KMS-11 (cell line): ENCODE results near the gene CD8B.

Experiments
- H2AFZ ChIP-seq: fragments of 200-600 bp; sonication (generic); 2 replicates; pipeline ENCODE4 v1.6.1; 2016; ENCODE audit warnings: antibody characterized with exemption, mixed run types, low read depth
- H3K27ac ChIP-seq: fragments of 200-600 bp; sonication (generic); 2 replicates; pipeline ENCODE4 v1.6.1; 2016; ENCODE audit warnings: mild to moderate bottlenecking, mixed run types
- H3K27me3 ChIP-seq: fragments of 200-600 bp; sonication (generic); 2 replicates; pipeline ENCODE4 v1.6.1; 2017; ENCODE audit warnings: mild to moderate bottlenecking, low read depth, mixed run types, moderate library complexity; ENCODE audit not compliant: insufficient read depth
- H3K36me3 ChIP-seq: fragments of 200-600 bp; sonication (generic); 2 replicates; pipeline ENCODE4 v1.6.1; 2017; ENCODE audit warnings: mild to moderate bottlenecking, mixed run types; ENCODE audit not compliant: insufficient read depth
- H3K4me1 ChIP-seq: fragments of 200-600 bp; sonication (generic); 2 replicates; pipeline ENCODE4 v1.6.1; 2016; ENCODE audit warnings: mild to moderate bottlenecking, low read depth, mixed run types; ENCODE audit not compliant: poor library complexity, severe bottlenecking
- H3K4me2 ChIP-seq: fragments of 200-600 bp; sonication (generic); 2 replicates; pipeline ENCODE4 v1.7.0; 2016; ENCODE audit warnings: mild to moderate bottlenecking, mixed run types
- H3K4me3 ChIP-seq: fragments of 200-600 bp; sonication (generic); IDR thresholded peaks from 2 replicates; pipeline ENCODE4 v1.6.1; 2017; ENCODE audit warnings: low read depth, low read length, mixed read lengths; ENCODE audit not compliant: insufficient read depth
- H3K79me2 ChIP-seq: fragments of 200-600 bp; sonication (generic); 2 replicates; pipeline ENCODE4 v1.6.1; 2016; ENCODE audit warnings: low read depth, mixed run types; ENCODE audit not compliant: insufficient read depth
- H3K9ac ChIP-seq: fragments of 200-600 bp; sonication (generic); 2 replicates; pipeline ENCODE4 v1.6.1; 2016; ENCODE audit warnings: mild to moderate bottlenecking, mixed run types
- H4K20me1 ChIP-seq: fragments of 200-600 bp; sonication (generic); 2 replicates; pipeline ENCODE4 v1.6.1; 2016; ENCODE audit warnings: mild to moderate bottlenecking, mixed run types; ENCODE audit not compliant: insufficient read depth
- TF ChIP-seq, protein P1 (sequence below): fragments of 200-600 bp; sonication (generic); conservative IDR thresholded peaks from 2 replicates; pipeline ENCODE4 v1.6.1; 2017; ENCODE audit warnings: low read depth, mild to moderate bottlenecking, antibody characterized with exemption, low read length, moderate library complexity, mixed read lengths

The CD8B gene

DNA sequence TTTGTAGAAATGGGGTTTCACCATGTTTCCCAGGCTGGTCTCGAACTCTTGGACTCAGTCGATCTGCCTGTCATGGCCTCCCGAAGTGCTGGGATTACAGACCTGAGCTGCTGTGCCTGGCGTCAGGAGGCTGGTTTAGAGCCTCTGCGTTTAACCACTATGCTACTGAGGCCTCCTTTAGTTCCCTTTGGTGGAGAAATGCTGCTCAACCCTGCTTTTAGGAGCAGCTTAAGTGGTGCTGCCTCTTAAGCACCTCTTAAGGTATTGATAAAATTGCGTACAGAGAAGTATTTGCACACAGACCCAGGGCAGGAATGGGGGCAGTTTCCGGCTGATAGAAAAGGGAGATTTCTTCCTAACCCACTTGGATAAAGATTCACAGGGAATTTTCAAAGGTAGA lies 78.9 kb downstream of the CD8B start:
- no peak overlapping the region for H2AFZ ChIP-seq
- H3K79me2 ChIP-seq: no peaks in the 10 kb centered on the region
- H4K20me1 ChIP-seq: no peaks in the 10 kb centered on the region
- no peaks in the 10 kb centered on the region for H3K27me3 ChIP-seq
- H3K4me3 ChIP-seq: no peak overlapping the region
- H3K9ac ChIP-seq: no peak overlapping the region
- no peaks in the 10 kb centered on the region for H3K36me3 ChIP-seq
- no peaks in the 10 kb centered on the region for H3K4me1 ChIP-seq
- no peak overlapping the region for H3K27ac ChIP-seq
- TF ChIP-seq, protein P1, sequence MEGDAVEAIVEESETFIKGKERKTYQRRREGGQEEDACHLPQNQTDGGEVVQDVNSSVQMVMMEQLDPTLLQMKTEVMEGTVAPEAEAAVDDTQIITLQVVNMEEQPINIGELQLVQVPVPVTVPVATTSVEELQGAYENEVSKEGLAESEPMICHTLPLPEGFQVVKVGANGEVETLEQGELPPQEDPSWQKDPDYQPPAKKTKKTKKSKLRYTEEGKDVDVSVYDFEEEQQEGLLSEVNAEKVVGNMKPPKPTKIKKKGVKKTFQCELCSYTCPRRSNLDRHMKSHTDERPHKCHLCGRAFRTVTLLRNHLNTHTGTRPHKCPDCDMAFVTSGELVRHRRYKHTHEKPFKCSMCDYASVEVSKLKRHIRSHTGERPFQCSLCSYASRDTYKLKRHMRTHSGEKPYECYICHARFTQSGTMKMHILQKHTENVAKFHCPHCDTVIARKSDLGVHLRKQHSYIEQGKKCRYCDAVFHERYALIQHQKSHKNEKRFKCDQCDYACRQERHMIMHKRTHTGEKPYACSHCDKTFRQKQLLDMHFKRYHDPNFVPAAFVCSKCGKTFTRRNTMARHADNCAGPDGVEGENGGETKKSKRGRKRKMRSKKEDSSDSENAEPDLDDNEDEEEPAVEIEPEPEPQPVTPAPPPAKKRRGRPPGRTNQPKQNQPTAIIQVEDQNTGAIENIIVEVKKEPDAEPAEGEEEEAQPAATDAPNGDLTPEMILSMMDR: no peak
- H3K4me2 ChIP-seq: no peak overlapping the region

DNA sequence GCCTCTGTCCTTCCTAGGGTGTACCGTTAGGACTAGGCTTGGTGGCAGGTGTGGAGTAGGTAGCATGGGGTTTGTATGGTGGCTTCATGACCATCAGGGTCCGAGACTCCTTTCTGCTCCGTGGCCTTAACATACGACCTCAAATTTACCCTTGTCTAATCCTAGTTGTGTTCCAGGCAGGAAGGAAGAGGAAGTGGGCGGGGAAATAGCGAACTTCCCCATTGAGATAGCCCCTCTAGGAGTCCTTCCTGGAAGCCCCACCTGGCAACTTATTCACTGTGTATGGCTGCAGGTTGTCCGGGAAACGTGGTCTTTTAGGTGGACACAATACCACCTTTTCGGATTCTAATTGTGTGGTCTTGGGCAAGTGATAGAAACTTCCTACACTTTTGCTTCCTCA lies 80.3 kb downstream of the CD8B start:
- Histone ChIP-seq H3K4me1 (no peaks in the 10 kb centered on the region), H3K79me2 (no peaks in the 10 kb centered on the region)

DNA sequence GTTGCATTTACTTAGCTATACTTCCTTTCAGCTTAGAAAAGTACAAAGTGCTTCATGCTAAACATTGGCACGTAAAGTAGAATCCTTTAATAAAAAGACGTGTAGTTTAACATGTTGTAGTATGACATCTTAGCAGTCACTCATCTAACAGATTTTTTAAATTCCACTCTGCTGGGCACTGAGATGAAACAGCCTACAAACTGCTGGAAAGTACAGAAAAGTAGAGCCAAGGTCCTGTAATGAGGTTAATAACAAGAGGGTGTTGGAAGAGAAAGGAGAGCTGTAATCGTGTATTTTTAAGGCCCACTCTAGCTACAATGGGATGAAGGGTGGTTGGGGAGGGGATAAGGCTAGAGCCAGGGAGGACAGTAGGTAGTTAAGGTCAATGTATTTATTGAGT lies 81.7 kb downstream of the CD8B start:
- Histone ChIP-seq H3K4me1 (no peaks in the 10 kb centered on the region), H3K79me2 (no peaks in the 10 kb centered on the region), H2AFZ (no peak overlapping the region), H3K4me2 (no peak overlapping the region), H4K20me1 (no peaks in the 10 kb centered on the region), H3K4me3 (no peak overlapping the region), H3K36me3 (no peaks in the 10 kb centered on the region), H3K9ac (no peak overlapping the region), H3K27ac (no peak overlapping the region), H3K27me3 (no peaks in the 10 kb centered on the region)
- TF ChIP-seq, protein P1: no peak

More for the DNA sequence above, 80.3 kb downstream of the CD8B start:
- H3K36me3 ChIP-seq: no peaks in the 10 kb centered on the region
- H3K27ac ChIP-seq: no peak overlapping the region
- no peak overlapping the region for H3K9ac ChIP-seq
- no peaks in the 10 kb centered on the region for H4K20me1 ChIP-seq
- no peak overlapping the region for H3K4me2 ChIP-seq
- TF ChIP-seq, protein P1: no peak
- no peak overlapping the region for H2AFZ ChIP-seq
- no peak overlapping the region for H3K4me3 ChIP-seq
- no peaks in the 10 kb centered on the region for H3K27me3 ChIP-seq

DNA sequence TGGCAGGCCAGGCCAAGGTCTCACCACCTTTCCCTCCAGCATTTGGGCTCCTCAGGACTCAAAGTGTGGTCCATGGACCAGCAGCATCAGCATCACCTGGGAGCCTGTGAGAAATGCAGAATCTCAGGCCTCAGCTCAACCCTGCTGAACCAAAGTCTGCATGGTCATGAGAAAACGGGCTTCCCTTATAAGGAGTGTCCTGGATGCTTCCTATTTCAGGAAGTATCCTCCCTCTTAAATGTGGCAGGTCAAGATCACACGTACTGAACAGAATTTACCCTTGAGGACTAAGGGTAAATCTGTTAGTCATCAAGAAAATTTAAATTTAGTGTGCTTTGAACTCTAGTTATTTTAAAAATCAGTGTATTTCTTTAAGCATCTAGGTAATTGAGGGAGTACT lies 82.7 kb downstream of the CD8B start:
- H3K27ac ChIP-seq: no peak overlapping the region

More for the DNA sequence above, 82.7 kb downstream of the CD8B start:
- TF ChIP-seq, protein P1: no peak
- H3K4me3 ChIP-seq: no peak overlapping the region
- H3K36me3 ChIP-seq: no peaks in the 10 kb centered on the region
- H3K79me2 ChIP-seq: no peaks in the 10 kb centered on the region
- no peaks in the 10 kb centered on the region for H4K20me1 ChIP-seq
- no peak overlapping the region for H2AFZ ChIP-seq
- no peak overlapping the region for H3K4me2 ChIP-seq
- H3K4me1 ChIP-seq: no peaks in the 10 kb centered on the region
- H3K9ac ChIP-seq: no peak overlapping the region
- no peaks in the 10 kb centered on the region for H3K27me3 ChIP-seq
